Ishikawa (cell line): ENCODE results near the gene ADISSP.

ENCODE experiments used
- EP300 ChIP-seq: IDR thresholded peaks from 2 replicates; pipeline ENCODE4 v1.6.1; 2012; ENCODE audit warnings: borderline replicate concordance
- MAX ChIP-seq: IDR thresholded peaks from 2 replicates; pipeline ENCODE4 v1.6.1; 2012
- REST ChIP-seq: IDR thresholded peaks from 2 replicates; pipeline ENCODE4 v1.6.1; 2012; ENCODE audit warnings: low read depth, mild to moderate bottlenecking
- YY1 ChIP-seq: IDR thresholded peaks from 2 replicates; pipeline ENCODE4 v1.6.1; 2012; ENCODE audit warnings: low read depth

- TF ChIP-seq YY1 (no peak), MAX (no peak), REST (no peak), EP300 (no peak)
Observed at GRCh38 chr20:3763671-3764601, 3.6 kb downstream of the ADISSP start.
